ENCODE measurements around the gene NENF.
A peak's percentile ranks its signal among the peaks of the same experiment; 100 is the strongest.

Gene NENF

GRCh38 chr1:212463565-212464285, 31.0 kb downstream of the NENF start:
- no peak overlapping the region for H2AFZ ChIP-seq (ENCODE audit: low read length)
- no peaks in the 10 kb centered on the region for H3F3A ChIP-seq (ENCODE audit: low read depth)

GRCh38 chr1:212465311-212465710, 32.6 kb downstream of the NENF start:
- H3K4me2 ChIP-seq (ENCODE audit: low read depth, low read length, poor library complexity, severe bottlenecking): no peak overlapping the region
- no peaks in the 10 kb centered on the region for H3K9me2 ChIP-seq (replicated peaks; ENCODE audit: low read depth, low read length)
- H4K20me1 ChIP-seq (ENCODE audit: insufficient read depth, low read length, poor library complexity, severe bottlenecking): no peaks in the 10 kb centered on the region
- no peaks in the 10 kb centered on the region for H3K27me3 ChIP-seq (ENCODE audit: insufficient read depth, low read length, poor library complexity, severe bottlenecking)
- H3K79me2 ChIP-seq (ENCODE audit: insufficient read depth, low read length): no peaks in the 10 kb centered on the region
- H3K4me1 ChIP-seq (ENCODE audit: insufficient read depth, low read length, poor library complexity, severe bottlenecking): no peaks in the 10 kb centered on the region
- H3K9me3 ChIP-seq (ENCODE audit: insufficient read depth, low read depth, low read length): no peaks in the 10 kb centered on the region
- H3K4me3 ChIP-seq (ENCODE audit: low read length, poor library complexity, severe bottlenecking): no peak overlapping the region
- no peak for TF ChIP-seq CTCF (conservative IDR thresholded peaks at IDR 0.05; ENCODE audit: low read length)
- TF ChIP-seq EZH2phosphoT487 (IDR thresholded peaks at IDR 0.05; ENCODE audit: borderline replicate concordance): no peak
- H3K36me3 ChIP-seq (ENCODE audit: insufficient read depth, low read length): no peaks in the 10 kb centered on the region
- H2AFZ ChIP-seq (ENCODE audit: low read length): peak overlapping the region; percentile 36; the same call in 1 of the 2 replicates
- no peak overlapping the region for H3K9ac ChIP-seq (ENCODE audit: low read depth, low read length, poor library complexity, severe bottlenecking)
- H3F3A ChIP-seq (ENCODE audit: low read depth): no peaks in the 10 kb centered on the region

More at GRCh38 chr1:212463565-212464285, 31.0 kb downstream of the NENF start:
- Histone ChIP-seq H3K9ac (ENCODE audit: low read depth, low read length, poor library complexity, severe bottlenecking) (no peak overlapping the region), H3K9me2 (replicated peaks; ENCODE audit: low read depth, low read length) (no peaks in the 10 kb centered on the region), H3K9me3 (ENCODE audit: insufficient read depth, low read depth, low read length) (no peaks in the 10 kb centered on the region), H3K4me3 (ENCODE audit: low read length, poor library complexity, severe bottlenecking) (no peak overlapping the region), H3K4me1 (ENCODE audit: insufficient read depth, low read length, poor library complexity, severe bottlenecking) (peaks cover under 1% of the 10 kb centered on the region), H3K36me3 (ENCODE audit: insufficient read depth, low read length) (no peaks in the 10 kb centered on the region), H4K20me1 (ENCODE audit: insufficient read depth, low read length, poor library complexity, severe bottlenecking) (no peaks in the 10 kb centered on the region), H3K4me2 (ENCODE audit: low read depth, low read length, poor library complexity, severe bottlenecking) (no peak overlapping the region), H3K79me2 (ENCODE audit: insufficient read depth, low read length) (no peaks in the 10 kb centered on the region), H3K27me3 (ENCODE audit: insufficient read depth, low read length, poor library complexity, severe bottlenecking) (no peaks in the 10 kb centered on the region)
- no peak for TF ChIP-seq EZH2phosphoT487 (IDR thresholded peaks at IDR 0.05; ENCODE audit: borderline replicate concordance)
- TF ChIP-seq CTCF (conservative IDR thresholded peaks at IDR 0.05; ENCODE audit: low read length): no peak

- H3K4me1 ChIP-seq (ENCODE audit: insufficient read depth, low read length, poor library complexity, severe bottlenecking): no peaks in the 10 kb centered on the region
- TF ChIP-seq EZH2phosphoT487 (IDR thresholded peaks at IDR 0.05; ENCODE audit: borderline replicate concordance): no peak
- H3K9ac ChIP-seq (ENCODE audit: low read depth, low read length, poor library complexity, severe bottlenecking): no peak overlapping the region
- H2AFZ ChIP-seq (ENCODE audit: low read length): no peak overlapping the region
- H4K20me1 ChIP-seq (ENCODE audit: insufficient read depth, low read length, poor library complexity, severe bottlenecking): no peaks in the 10 kb centered on the region
- H3K9me2 ChIP-seq (replicated peaks; ENCODE audit: low read depth, low read length): no peaks in the 10 kb centered on the region
- no peak overlapping the region for H3K4me3 ChIP-seq (ENCODE audit: low read length, poor library complexity, severe bottlenecking)
- H3K27me3 ChIP-seq (ENCODE audit: insufficient read depth, low read length, poor library complexity, severe bottlenecking): no peaks in the 10 kb centered on the region
- H3K36me3 ChIP-seq (ENCODE audit: insufficient read depth, low read length): no peaks in the 10 kb centered on the region
- no peak overlapping the region for H3K4me2 ChIP-seq (ENCODE audit: low read depth, low read length, poor library complexity, severe bottlenecking)
- no peaks in the 10 kb centered on the region for H3K79me2 ChIP-seq (ENCODE audit: insufficient read depth, low read length)
- H3F3A ChIP-seq (ENCODE audit: low read depth): no peaks in the 10 kb centered on the region
- no peaks in the 10 kb centered on the region for H3K9me3 ChIP-seq (ENCODE audit: insufficient read depth, low read depth, low read length)
Observed at GRCh38 chr1:212466437-212466836, 33.7 kb downstream of the NENF start.
